Progenitor cell of endocrine pancreas (in vitro differentiated cells): ENCODE data around the gene WIZ. TPM values are rescaled to one million over a fixed set of nuclear protein-coding genes. Genes with fewer than 3 reads are reported as not detected.

Experiments used
- DNase-seq: peaks from one replicate; pipeline ENCODE4 v3.0.0; 2021; ENCODE audit warnings: low spot score; ENCODE audit not compliant: unreplicated experiment
- H3K27ac Mint-ChIP-seq: 2 replicates; pipeline ENCODE4 v1.8.0; 2021; ENCODE audit warnings: mild to moderate bottlenecking, moderate library complexity, mixed read lengths
- H3K27me3 Mint-ChIP-seq: 2 replicates; pipeline ENCODE4 v1.8.0; 2021; ENCODE audit warnings: mixed read lengths
- H3K36me3 Mint-ChIP-seq: 2 replicates; pipeline ENCODE4 v1.8.0; 2022; ENCODE audit warnings: mixed read lengths; ENCODE audit not compliant: insufficient read depth
- H3K4me1 Mint-ChIP-seq: 2 replicates; pipeline ENCODE4 v1.8.0; 2021; ENCODE audit warnings: low read depth, mixed read lengths
- H3K4me3 Mint-ChIP-seq: 2 replicates; pipeline ENCODE4 v1.8.0; 2021; ENCODE audit warnings: low read depth, mild to moderate bottlenecking, moderate library complexity, mixed read lengths
- H3K9me3 Mint-ChIP-seq: 2 replicates; pipeline ENCODE4 v1.8.0; 2021; ENCODE audit warnings: low read depth, mixed read lengths
- CTCF ChIP-seq: fragments of 200-600 bp; sonication (generic); IDR thresholded peaks from one replicate; pipeline ENCODE4 v1.5.0; 2021; ENCODE audit warnings: antibody characterized with exemption, mild to moderate bottlenecking; ENCODE audit not compliant: unreplicated experiment
- total RNA-seq: library from RNA; stranded (reverse); gene quantifications from 2 replicates; pipeline ENCODE4 v1.2.1, GENCODE V29; 2021

Gene WIZ
- total RNA-seq, 1 donor from 2014 or later = 61.6 TPM

GRCh38 chr19:15381864-15382263 is 67.9 kb downstream of the WIZ start:
- Mint-ChIP-seq H3K27me3 (no peaks in the 10 kb centered on the region), H3K9me3 (no peaks in the 10 kb centered on the region), H3K27ac (peak overlapping the region; percentile 89), H3K4me3 (no peak overlapping the region), H3K4me1 (peaks cover 24% of the 10 kb centered on the region), H3K36me3 (peaks cover 3% of the 10 kb centered on the region)
- no peak for DNase-seq
- TF ChIP-seq CTCF = no peak

- Mint-ChIP-seq H3K27ac (peak overlapping the region; percentile 89), H3K4me3 (peak overlapping the region; percentile 84), H3K4me1 (peaks cover 27% of the 10 kb centered on the region), H3K9me3 (no peaks in the 10 kb centered on the region), H3K27me3 (no peaks in the 10 kb centered on the region), H3K36me3 (peaks cover 3% of the 10 kb centered on the region)
- TF ChIP-seq CTCF = no peak
- no peak for DNase-seq
Measured at GRCh38 chr19:15381429-15381828, 68.3 kb downstream of the WIZ start.

- H3K27me3 Mint-ChIP-seq = no peaks in the 10 kb centered on the region
- H3K4me1 Mint-ChIP-seq = peaks cover 27% of the 10 kb centered on the region
- H3K4me3 Mint-ChIP-seq = peak overlapping the region; percentile 98
- H3K9me3 Mint-ChIP-seq = no peaks in the 10 kb centered on the region
- peaks cover 3% of the 10 kb centered on the region for H3K36me3 Mint-ChIP-seq
- TF ChIP-seq CTCF = no peak
- peak overlapping the region; percentile 96 for H3K27ac Mint-ChIP-seq
- DNase-seq = no peak
Measured at GRCh38 chr19:15379999-15380647, 69.6 kb downstream of the WIZ start.

GRCh38 chr19:15379083-15379998 is 70.4 kb downstream of the WIZ start, which contains the start of gene AKAP8:
TSS of gene AKAP8 (minus strand) at chr19:15379787. CDS start at chr19:15379731, 56 bp downstream.
- Mint-ChIP-seq H3K27me3 (no peaks in the 10 kb centered on the region), H3K9me3 (no peaks in the 10 kb centered on the region), H3K4me1 (peaks cover 27% of the 10 kb centered on the region), H3K36me3 (peaks cover 3% of the 10 kb centered on the region), H3K4me3 (peak within 1 kb of the TSS; percentile 98), H3K27ac (peak within 1 kb of the TSS; percentile 100)
- DNase-seq = peak; percentile 96
- TF ChIP-seq CTCF = no peak

GRCh38 chr19:15378534-15379082 is 71.1 kb downstream of the WIZ start:
- peak overlapping the region; percentile 98 for H3K4me3 Mint-ChIP-seq
- no peaks in the 10 kb centered on the region for H3K9me3 Mint-ChIP-seq
- H3K27me3 Mint-ChIP-seq = no peaks in the 10 kb centered on the region
- H3K4me1 Mint-ChIP-seq = peaks cover 27% of the 10 kb centered on the region
- no peak for DNase-seq
- no peak for TF ChIP-seq CTCF
- H3K27ac Mint-ChIP-seq = peak overlapping the region; percentile 96
- H3K36me3 Mint-ChIP-seq = peaks cover 3% of the 10 kb centered on the region
